Neuron (in vitro differentiated cells): ENCODE measurements around the gene CBY1.
"Not testable (repeated sequence)": the region's sequence is repeated elsewhere in the genome, so short reads cannot be mapped to it uniquely, and the experiment has no call there.

Experiments used
- H2AFZ ChIP-seq: one replicate; pipeline ENCODE4 v1.6.1; 2013; ENCODE audit warnings: low read depth, mild to moderate bottlenecking, inconsistent platforms, low read length, moderate library complexity
- H3K27me3 ChIP-seq: one replicate; pipeline ENCODE4 v1.6.1; 2013; ENCODE audit warnings: low read length; ENCODE audit not compliant: insufficient read depth
- H3K36me3 ChIP-seq: one replicate; pipeline ENCODE4 v1.6.1; 2013; ENCODE audit warnings: low read length; ENCODE audit not compliant: insufficient read depth
- H3K4me1 ChIP-seq: one replicate; pipeline ENCODE4 v1.6.1; 2013; ENCODE audit warnings: low read length; ENCODE audit not compliant: insufficient read depth
- H3K4me3 ChIP-seq: 2 replicates; pipeline ENCODE4 v1.5.1; 2013; ENCODE audit warnings: mild to moderate bottlenecking, low read length, moderate library complexity
- H3K9me3 ChIP-seq: one replicate; pipeline ENCODE4 v1.6.1; 2013; ENCODE audit warnings: low read length

CBY1 gene

DNA sequence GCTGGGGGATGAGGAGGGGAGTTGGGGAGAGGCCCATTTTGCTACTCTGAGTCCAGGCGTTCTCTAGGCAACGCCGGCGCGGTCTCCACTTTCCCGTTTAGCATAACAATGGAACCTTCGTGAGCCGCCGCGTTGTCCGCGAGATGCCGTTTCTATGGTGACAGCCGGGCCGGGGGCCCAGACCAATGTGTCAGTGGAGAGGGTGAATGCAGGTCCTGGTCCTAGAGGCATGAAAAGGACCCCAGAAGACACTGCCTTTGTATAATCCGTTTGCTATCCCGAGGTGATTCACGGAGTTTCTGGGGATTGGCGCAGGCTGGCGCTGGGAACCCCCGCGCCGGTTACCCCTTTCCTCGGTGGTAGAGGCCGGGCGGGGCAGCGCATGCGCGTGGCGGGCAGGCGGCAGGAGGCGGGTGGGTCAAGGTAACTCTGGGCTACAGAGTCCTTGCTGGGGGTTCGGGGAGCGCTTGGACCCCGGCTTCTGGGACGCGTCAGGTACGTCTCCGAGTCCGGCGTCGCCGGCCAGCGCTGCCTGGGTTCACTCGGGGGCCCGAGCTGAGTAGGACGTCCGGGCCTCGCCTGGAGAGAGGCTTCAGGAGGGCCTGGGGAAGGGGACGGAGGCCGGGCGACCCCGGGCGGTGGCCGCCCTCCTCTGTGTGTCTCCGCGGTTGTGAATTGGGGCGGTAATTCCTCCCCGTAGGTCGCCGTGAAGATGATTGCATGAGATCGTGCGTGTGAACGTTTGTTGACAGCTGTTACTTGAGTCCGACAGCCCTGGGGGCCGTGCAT, at the start of gene CBY1, which contains the start of gene FAM227A:
CBY1 (plus strand) TSS at position 383 of the 789 bp plus-strand sequence. CDS start 11,417 bp downstream, outside the sequence.
FAM227A (minus strand) TSS at position 137 of the 789 bp plus-strand sequence. CDS start 6,224 bp downstream, outside the sequence.
- H3K9me3 ChIP-seq = peaks cover 3% of the 10 kb centered on the region
- H3K27me3 ChIP-seq = no peaks in the 10 kb centered on the region
- H3K4me1 ChIP-seq = peaks cover 11% of the 10 kb centered on the region
- peak within 1 kb of the TSS; percentile 92 for H3K4me3 ChIP-seq
- H2AFZ ChIP-seq = peak within 1 kb of the TSS; percentile 79
- H3K36me3 ChIP-seq = peaks cover 4% of the 10 kb centered on the region

DNA sequence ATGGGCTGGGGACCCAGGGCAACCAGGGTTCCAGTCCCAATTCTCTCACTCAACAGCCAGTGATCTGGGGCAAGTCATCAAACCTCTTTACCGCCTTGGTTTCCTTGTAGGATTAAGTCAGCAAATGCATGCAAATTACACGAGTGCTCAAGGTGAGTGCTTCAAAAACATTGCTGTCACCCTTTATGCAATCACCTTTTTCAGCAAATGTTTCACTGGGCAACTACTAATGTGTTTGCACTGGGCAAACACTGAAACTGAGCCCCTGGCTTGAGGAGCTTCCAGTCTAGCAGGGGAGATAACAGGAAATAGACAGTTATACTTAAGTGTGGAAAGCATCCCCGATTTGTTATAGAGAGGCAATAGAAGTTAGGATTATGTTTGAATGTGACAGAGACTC, 48.8 kb upstream of the CBY1 start:
- no peaks in the 10 kb centered on the region for H3K27me3 ChIP-seq
- H3K9me3 ChIP-seq = no peaks in the 10 kb centered on the region
- no peak overlapping the region for H3K4me3 ChIP-seq
- H3K36me3 ChIP-seq = peaks cover 24% of the 10 kb centered on the region
- no peak overlapping the region for H2AFZ ChIP-seq
- no peaks in the 10 kb centered on the region for H3K4me1 ChIP-seq

DNA sequence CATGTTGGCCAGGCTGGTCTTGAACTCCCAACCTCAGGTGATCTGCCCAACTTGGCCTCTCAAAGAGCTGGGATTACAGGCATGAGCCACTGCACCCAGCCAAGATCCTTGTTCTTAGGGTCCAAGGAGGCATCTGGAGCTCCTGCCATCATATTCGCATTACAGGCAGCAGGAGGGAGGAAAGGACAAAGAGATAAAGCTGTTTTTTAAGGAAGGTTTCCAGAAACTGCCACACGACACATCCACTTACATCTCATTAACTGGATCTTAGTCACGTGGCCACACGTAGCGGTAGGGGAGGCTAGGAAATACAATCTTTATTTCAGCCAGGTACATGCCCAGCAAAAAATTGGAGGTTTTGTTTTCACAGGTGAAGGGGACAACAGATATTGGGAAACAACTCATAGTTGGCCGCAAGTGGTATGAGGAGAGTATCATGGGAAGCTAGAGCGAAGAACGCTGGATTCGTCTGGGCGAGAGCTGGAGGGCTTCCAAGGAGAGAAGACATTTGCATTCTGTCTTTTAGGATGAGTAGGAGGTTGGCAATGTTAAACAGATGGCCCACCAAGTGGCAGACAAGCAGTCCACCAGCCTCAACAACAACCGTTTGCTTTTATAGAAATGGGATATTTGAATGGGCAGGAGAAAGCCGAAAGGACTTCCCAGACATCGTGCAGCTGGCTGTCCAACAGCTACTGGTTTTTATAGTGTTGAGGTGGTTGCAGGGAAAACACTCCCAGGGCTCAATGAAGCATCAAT, 47.3 kb upstream of the CBY1 start:
- H3K4me3 ChIP-seq = no peak overlapping the region
- H3K36me3 ChIP-seq = peaks cover 31% of the 10 kb centered on the region
- no peak overlapping the region for H2AFZ ChIP-seq
- H3K9me3 ChIP-seq = peaks cover 3% of the 10 kb centered on the region
- H3K27me3 ChIP-seq = no peaks in the 10 kb centered on the region
- H3K4me1 ChIP-seq = no peaks in the 10 kb centered on the region

DNA sequence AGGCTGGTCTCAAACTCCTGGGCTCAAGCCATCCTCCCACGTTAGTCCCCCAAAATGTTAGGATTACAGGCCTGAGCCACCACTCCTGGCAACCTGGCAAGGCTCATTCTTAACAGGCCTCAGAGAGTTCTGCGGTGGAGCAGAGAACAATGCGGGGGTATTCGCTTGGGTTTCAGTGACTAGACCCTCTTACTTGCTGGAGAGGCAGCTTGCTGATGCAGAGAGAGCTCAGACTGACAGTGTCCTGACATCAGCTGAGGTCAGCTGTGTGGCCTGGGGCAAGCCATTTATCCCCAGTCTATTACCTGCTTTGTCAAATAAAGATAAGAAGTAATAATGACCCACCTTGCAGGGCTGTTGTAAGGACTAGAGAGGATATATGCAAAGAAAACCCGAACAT, 46.2 kb upstream of the CBY1 start:
- no peaks in the 10 kb centered on the region for H3K4me1 ChIP-seq

DNA sequence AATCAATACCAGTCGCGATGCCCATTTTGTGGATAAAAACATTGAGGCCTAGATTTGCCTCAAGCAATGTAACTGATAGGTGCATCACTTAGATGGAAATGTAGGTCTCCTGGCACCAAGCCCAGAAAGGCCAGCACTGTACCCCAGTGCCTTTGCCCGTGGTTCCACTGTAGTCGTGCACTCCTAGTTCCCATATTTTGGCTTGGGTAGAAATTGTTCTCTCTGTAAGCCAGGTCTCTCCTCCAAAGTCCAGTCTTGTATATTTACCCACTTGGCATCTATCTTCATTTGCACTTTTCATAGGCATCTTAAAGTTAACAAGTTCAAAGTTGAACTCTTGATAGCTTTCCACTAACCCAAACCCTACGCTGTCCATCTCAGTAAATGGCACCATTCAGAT, 44.9 kb upstream of the CBY1 start:
- Histone ChIP-seq H2AFZ (no peak overlapping the region), H3K27me3 (no peaks in the 10 kb centered on the region), H3K9me3 (peaks cover 3% of the 10 kb centered on the region), H3K36me3 (peaks cover 36% of the 10 kb centered on the region), H3K4me1 (no peaks in the 10 kb centered on the region), H3K4me3 (no peak overlapping the region)

More for the DNA sequence above, 46.2 kb upstream of the CBY1 start:
- no peaks in the 10 kb centered on the region for H3K27me3 ChIP-seq
- no peak overlapping the region for H3K4me3 ChIP-seq
- H2AFZ ChIP-seq = no peak overlapping the region
- H3K9me3 ChIP-seq = peaks cover 3% of the 10 kb centered on the region
- peaks cover 27% of the 10 kb centered on the region for H3K36me3 ChIP-seq

DNA sequence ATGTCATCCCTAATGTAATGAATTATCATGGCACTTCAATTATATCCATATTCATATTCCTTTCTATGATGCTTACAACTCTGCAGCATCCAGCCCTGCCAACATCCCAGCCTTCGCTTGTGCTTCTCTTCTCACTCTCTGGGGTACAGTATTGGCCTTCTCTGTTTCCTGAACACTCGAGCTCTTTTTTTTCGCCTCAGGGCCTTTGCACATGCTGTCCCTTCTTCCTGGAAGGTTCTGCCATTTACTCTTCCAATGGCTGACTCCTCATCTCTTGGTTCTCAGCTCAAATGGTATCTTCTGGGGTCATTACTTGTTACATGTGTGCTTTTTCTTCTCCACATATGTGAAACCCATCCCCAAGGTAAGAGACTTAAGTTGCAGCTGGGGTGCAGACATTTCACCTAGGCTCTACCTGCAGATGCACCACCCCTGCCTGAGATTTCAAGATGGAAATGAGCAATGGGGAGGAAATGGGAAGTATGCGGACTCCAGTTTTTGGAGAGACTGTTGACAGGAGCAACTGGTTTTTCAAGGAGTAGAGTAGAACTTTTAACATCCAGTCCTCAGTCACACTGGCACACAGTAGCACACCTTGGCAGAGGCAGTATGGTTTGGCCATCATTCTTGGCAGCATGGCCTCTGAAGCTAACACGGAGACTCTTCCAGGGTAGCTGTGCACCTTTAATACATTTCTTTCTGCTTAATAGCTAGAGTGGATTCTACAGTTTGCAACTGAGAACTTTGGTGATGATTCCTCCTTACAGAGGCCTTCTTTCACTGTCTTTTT, 44.0 kb upstream of the CBY1 start:
- Histone ChIP-seq H2AFZ (no peak overlapping the region), H3K4me1 (no peaks in the 10 kb centered on the region), H3K9me3 (peaks cover 3% of the 10 kb centered on the region), H3K4me3 (no peak overlapping the region), H3K27me3 (no peaks in the 10 kb centered on the region), H3K36me3 (peaks cover 41% of the 10 kb centered on the region)

DNA sequence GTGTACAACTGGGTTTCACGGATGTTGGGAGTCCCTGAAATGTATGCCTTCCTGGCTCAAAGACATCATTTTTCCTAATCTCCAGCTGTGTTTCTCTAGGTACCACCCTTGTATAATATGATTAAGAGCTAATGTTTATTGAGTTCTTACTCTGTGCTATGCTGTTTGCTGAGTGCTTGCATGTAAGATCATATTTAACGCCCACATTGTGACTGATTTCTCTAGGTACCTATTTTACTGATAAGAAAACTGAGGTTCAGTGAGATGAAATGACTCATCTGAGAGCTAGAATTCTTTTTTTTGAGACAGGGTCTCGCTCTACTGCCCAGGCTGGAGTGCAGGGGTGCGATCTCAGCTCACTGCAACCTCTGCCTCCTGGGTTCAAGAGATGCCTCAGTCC, 42.9 kb upstream of the CBY1 start:
- H3K36me3 ChIP-seq = peaks cover 49% of the 10 kb centered on the region

DNA sequence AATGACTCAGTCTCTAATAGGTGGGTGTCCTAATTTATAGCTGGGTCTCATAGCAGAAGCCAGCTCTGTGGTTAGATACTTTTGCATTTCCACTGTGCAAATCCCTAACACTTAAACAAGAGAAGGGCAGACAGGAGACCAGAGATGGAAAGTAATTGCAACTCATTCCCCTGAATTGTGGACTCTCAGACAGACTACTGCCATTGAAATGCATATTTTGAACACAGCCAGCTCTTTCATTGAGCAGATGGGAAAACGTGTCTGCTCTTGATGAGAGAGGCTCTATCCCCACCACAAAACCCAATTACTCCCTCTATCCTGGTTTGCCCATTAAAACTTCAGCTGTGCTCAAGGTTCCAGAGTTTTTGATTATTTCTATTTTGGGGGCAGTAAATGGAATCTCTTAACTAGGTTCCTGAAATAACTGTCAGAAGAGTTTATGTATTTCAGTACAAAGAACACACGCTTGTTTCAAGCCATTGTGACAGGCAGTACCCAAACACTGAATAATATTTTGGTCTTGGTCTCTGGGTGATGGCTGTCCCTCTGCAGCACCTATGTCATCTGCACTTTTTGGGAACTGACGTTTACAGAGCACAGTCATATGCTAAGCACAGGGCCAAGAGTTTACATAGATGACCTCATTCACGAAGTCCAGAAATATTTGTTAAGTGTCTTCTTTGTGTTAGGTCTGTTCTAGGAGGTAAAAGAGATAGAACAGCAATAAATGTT, 41.9 kb upstream of the CBY1 start:
- H3K27me3 ChIP-seq = no peaks in the 10 kb centered on the region
- peaks cover 9% of the 10 kb centered on the region for H3K9me3 ChIP-seq
- no peaks in the 10 kb centered on the region for H3K4me1 ChIP-seq
- no peak overlapping the region for H3K4me3 ChIP-seq
- H3K36me3 ChIP-seq = peaks cover 52% of the 10 kb centered on the region
- no peak overlapping the region for H2AFZ ChIP-seq

More for the DNA sequence above, 42.9 kb upstream of the CBY1 start:
- Histone ChIP-seq H3K27me3 (no peaks in the 10 kb centered on the region), H2AFZ (no peak overlapping the region), H3K9me3 (peaks cover 3% of the 10 kb centered on the region), H3K4me1 (no peaks in the 10 kb centered on the region), H3K4me3 (no peak overlapping the region)

DNA sequence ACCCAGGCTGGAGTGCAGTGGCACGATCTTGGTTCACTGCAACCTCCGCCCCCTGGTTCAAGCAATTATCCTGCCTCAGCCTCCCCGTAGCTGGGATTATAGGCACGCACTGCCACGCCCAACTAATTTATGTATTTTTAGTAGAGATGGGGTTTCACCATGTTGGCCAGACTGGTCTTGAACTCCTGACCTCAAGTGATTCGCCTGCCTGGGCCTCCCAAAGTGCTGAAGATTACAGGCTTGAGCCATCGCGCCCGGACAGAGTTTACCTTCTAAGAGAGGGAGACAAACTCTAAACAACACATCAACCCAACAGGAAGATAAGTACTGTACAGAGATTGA, 41.4 kb upstream of the CBY1 start:
- H3K27me3 ChIP-seq, H3K4me1 ChIP-seq, H3K4me3 ChIP-seq, H2AFZ ChIP-seq: not testable (repeated sequence)
- Histone ChIP-seq H3K36me3 (peaks cover 57% of the 10 kb centered on the region), H3K9me3 (peaks cover 13% of the 10 kb centered on the region)

DNA sequence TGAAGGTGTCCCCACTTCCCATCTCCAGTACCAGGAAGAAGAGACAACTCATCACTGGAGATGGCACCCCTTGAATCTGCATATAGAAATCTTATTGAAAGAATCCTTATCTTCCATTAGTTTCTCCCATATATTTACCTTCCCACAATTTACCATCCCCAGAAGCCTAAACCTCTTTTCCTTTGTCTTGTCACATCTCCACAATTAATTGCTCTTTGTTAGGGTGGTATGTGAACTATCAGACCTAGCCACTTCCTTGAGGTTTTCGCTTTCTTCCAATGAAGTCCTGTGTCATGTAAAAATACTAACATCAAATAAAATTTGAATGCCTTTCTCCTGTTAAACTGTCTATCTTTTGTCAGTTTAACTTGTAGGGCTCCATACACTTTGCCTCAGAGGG, 38.2 kb upstream of the CBY1 start:
- Histone ChIP-seq H3K9me3 (peaks cover 13% of the 10 kb centered on the region), H3K4me1 (no peaks in the 10 kb centered on the region), H2AFZ (no peak overlapping the region), H3K4me3 (no peak overlapping the region), H3K36me3 (peaks cover 68% of the 10 kb centered on the region), H3K27me3 (no peaks in the 10 kb centered on the region)

DNA sequence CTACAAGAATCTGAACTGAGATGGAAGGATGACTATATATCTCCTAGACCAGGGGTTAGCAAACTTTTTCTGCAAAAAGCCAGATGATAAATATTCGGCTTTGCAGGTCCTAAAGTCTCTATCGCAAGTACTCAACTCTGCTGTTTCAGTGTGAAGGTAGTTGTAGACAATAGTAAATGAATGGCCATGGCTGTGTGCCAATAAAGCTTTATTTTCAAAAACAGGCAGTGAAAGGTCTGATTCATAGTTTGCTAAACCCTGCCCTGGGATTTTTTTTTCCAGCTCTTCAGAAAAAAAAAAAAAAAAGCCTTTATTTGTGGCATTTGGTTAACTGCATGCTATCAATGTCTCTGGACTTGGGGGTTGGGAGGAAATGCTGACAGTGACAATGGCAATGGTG, 37.8 kb upstream of the CBY1 start:
- no peak overlapping the region for H3K4me3 ChIP-seq
- no peak overlapping the region for H2AFZ ChIP-seq
- H3K4me1 ChIP-seq = no peaks in the 10 kb centered on the region
- H3K27me3 ChIP-seq = no peaks in the 10 kb centered on the region
- H3K36me3 ChIP-seq = peaks cover 68% of the 10 kb centered on the region
- peaks cover 10% of the 10 kb centered on the region for H3K9me3 ChIP-seq

DNA sequence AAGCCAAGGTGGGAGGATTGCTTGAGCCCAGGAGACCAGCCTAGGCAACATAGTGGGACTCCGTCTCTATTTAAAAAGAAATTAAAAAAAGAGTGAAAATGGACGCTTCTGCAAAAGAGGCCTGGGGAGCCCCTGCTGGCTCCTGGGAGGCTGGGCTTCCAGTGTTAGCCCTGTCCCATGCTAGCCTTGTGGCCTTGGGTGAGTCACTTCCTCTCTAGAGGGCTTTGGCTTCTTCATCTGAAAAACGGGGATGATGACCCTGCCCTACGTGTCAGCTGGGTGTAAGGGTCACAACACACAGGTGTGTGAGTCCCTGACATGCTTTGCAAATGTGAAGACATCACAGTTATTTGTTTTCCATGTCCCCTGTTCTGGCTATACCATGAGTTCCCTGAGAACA, 33.1 kb upstream of the CBY1 start:
- H2AFZ ChIP-seq = no peak overlapping the region
- peaks cover 60% of the 10 kb centered on the region for H3K36me3 ChIP-seq
- H3K4me1 ChIP-seq = no peaks in the 10 kb centered on the region
- peaks cover 10% of the 10 kb centered on the region for H3K9me3 ChIP-seq
- no peaks in the 10 kb centered on the region for H3K27me3 ChIP-seq
- H3K4me3 ChIP-seq = no peak overlapping the region
